K562 (cell line): ENCODE measurements around the gene STMND1. TPM values are rescaled to one million over a fixed set of nuclear protein-coding genes. Genes with fewer than 3 reads are reported as not detected.

Experiments
- ATAC-seq: fragments of 200-7000 bp; cut with Tn5 transposase; 3 replicates; pipeline ENCODE4 v1.9.1; 2020; ENCODE audit warnings: moderate library complexity
- BruUV-seq: library from RNA; stranded (reverse); fragments of 400-500 nt; replicated peaks from 2 replicates; lab custom pipeline; 2021; lab: Mats Ljungman, UMichigan
- CTCF ChIA-PET: fragments of 300-600 bp; formaldehyde crosslinking; extraction: SDS; loops from one replicate; lab custom pipeline; 2021; ENCODE audit warnings: low intra/inter-chr PET ratio; lab: Yijun Ruan, JAX
- POLR2A ChIA-PET: fragments of 300-600, 350-650 bp; sonication (Branson Sonifier 250); formaldehyde crosslinking; extraction: SDS; loops from one replicate; lab custom pipeline; 2021; ENCODE audit warnings: antibody characterized with exemption, inconsistent platforms; lab: Yijun Ruan, JAX
- DNase-seq, 4 experiments: peaks; one replicate each; pipeline versions ENCODE4 v3.0.0 to v3.0.0-alpha.2; 2011 to 2018; ENCODE audit warnings: low spot score in 3 of 4, mixed read lengths in 3 of 4; ENCODE audit errors: extremely low read depth in 1 of 4
- FAIRE-seq: peaks from 2 replicates; lab custom pipeline; 2011; peaks lifted over from hg19 to GRCh38; lab: Jason Lieb, UNC
- H2AFZ ChIP-seq: 2 replicates; pipeline ENCODE4 v1.6.0; 2011; ENCODE audit warnings: low read depth, low read length, control low read depth, inconsistent platforms
- H3K27ac ChIP-seq: fragments of 200-600 bp; 3 replicates; pipeline ENCODE4 v1.8.0; 2011; ENCODE audit warnings: low read depth, mild to moderate bottlenecking, control low read depth, inconsistent platforms, low read length, moderate library complexity, mixed read lengths; ENCODE audit errors: extremely low read depth
- H3K27me3 ChIP-seq, 2 experiments: fragments of 300-600 bp in 1 of 2; 2 replicates in 1 of 2; 3 replicates in 1 of 2; pipeline versions ENCODE4 v1.6.0 to v1.8.0; 2011; ENCODE audit warnings: inconsistent platforms in 2 of 2, low read length in 2 of 2, mild to moderate bottlenecking in 1 of 2, mixed read lengths in 1 of 2, moderate library complexity in 1 of 2; ENCODE audit not compliant: control insufficient read depth in 2 of 2, insufficient read depth in 2 of 2
- H3K36me3 ChIP-seq: fragments of 300-600 bp; 3 replicates; pipeline ENCODE4 v1.8.0; 2011; ENCODE audit warnings: mild to moderate bottlenecking, low read length, inconsistent platforms; ENCODE audit not compliant: control insufficient read depth, insufficient read depth
- H3K4me1 ChIP-seq, 2 experiments: fragments of 200-600 bp in 1 of 2; replicated peaks in 1 of 2; 2 replicates in 1 of 2; 3 replicates in 1 of 2; pipeline versions ENCODE4 v1.5.1 to v1.8.0; 2011; ENCODE audit warnings: inconsistent platforms in 2 of 2, low read length in 2 of 2, mild to moderate bottlenecking in 1 of 2, mixed read lengths in 1 of 2, moderate library complexity in 1 of 2; ENCODE audit not compliant: control insufficient read depth in 2 of 2, insufficient read depth in 2 of 2
- H3K4me2 ChIP-seq: 2 replicates; pipeline ENCODE4 v1.6.1; 2011; ENCODE audit warnings: low read length, control low read depth, inconsistent platforms, mixed read lengths; ENCODE audit not compliant: insufficient read depth
- H3K4me3 ChIP-seq: fragments of 200-600 bp; sonication (generic), shearing (Covaris generic); 2 replicates; pipeline ENCODE4 v1.5.1; 2016; ENCODE audit warnings: control low read depth, inconsistent platforms
- H3K79me2 ChIP-seq: fragments of 200-600 bp; 3 replicates; pipeline ENCODE4 v1.8.0; 2011; ENCODE audit warnings: low read length, inconsistent platforms; ENCODE audit not compliant: control insufficient read depth, insufficient read depth
- H3K9ac ChIP-seq, 2 experiments: 2 replicates each; pipeline versions ENCODE4 v1.6.0 to v1.6.1; 2011; ENCODE audit warnings: low read depth in 2 of 2, low read length in 2 of 2, control low read depth in 1 of 2, inconsistent platforms in 1 of 2, mild to moderate bottlenecking in 1 of 2, mixed read lengths in 1 of 2; ENCODE audit not compliant: insufficient read depth in 1 of 2
- H3K9me1 ChIP-seq: one replicate; pipeline ENCODE4 v1.6.0; 2011; ENCODE audit warnings: inconsistent platforms, mild to moderate bottlenecking, low read length, moderate library complexity; ENCODE audit not compliant: control insufficient read depth, insufficient read depth
- H3K9me3 ChIP-seq: replicated peaks from 2 replicates; pipeline ENCODE4 v1.5.1; 2011; ENCODE audit warnings: low read depth, low read length, inconsistent platforms; ENCODE audit not compliant: control insufficient read depth, insufficient read depth
- H4K20me1 ChIP-seq: replicated peaks from 2 replicates; pipeline ENCODE4 v1.6.1; 2011; ENCODE audit warnings: low read length, inconsistent platforms, mixed read lengths; ENCODE audit not compliant: control insufficient read depth, insufficient read depth
- ARID2 ChIP-seq: fragments of 450-650 bp; IDR thresholded peaks from 2 replicates; pipeline ENCODE4 v1.6.1; 2017; ENCODE audit warnings: antibody characterized with exemption, mild to moderate bottlenecking
- DLX4 ChIP-seq: fragments of 250-450 bp; sonication (Bioruptor Pico); IDR thresholded peaks from 2 replicates; pipeline ENCODE4 v1.6.1; 2021; ENCODE audit warnings: mild to moderate bottlenecking
- DNMT1 ChIP-seq: fragments of 450-650 bp; IDR thresholded peaks from 2 replicates; pipeline ENCODE4 v1.6.1; 2016; ENCODE audit warnings: antibody characterized with exemption, mild to moderate bottlenecking
- FOXM1 ChIP-seq, 2 experiments: fragments of 450-650 bp in 1 of 2; sonication (generic) in 1 of 2; formaldehyde crosslinking in 1 of 2; IDR thresholded peaks; 2 replicates each; pipeline versions ENCODE4 v1.6.1 to v1.9.0; 2017 to 2022; ENCODE audit warnings: low read depth in 2 of 2, mild to moderate bottlenecking in 2 of 2, missing genetic modification reagents in 1 of 2, moderate library complexity in 1 of 2
- IFI16 ChIP-seq: fragments of 250-450 bp; sonication (Bioruptor Pico); IDR thresholded peaks from 2 replicates; pipeline ENCODE4 v2.1.2; 2022; ENCODE audit warnings: mild to moderate bottlenecking, inconsistent platforms
- KDM5B ChIP-seq: fragments of 200-600 bp; sonication (generic); IDR thresholded peaks from 2 replicates; pipeline ENCODE4 v1.6.1; 2012; ENCODE audit warnings: low read depth, mild to moderate bottlenecking, moderate library complexity, low read length, control low read depth, inconsistent platforms; ENCODE audit not compliant: insufficient replicate concordance
- PKNOX1 ChIP-seq: fragments of 450-650 bp; IDR thresholded peaks from 2 replicates; pipeline ENCODE4 v1.6.1; 2016
- SMARCE1 ChIP-seq: fragments of 450-650 bp; IDR thresholded peaks from 2 replicates; pipeline ENCODE4 v1.7.1; 2016; ENCODE audit warnings: mild to moderate bottlenecking
- SP2 ChIP-seq: IDR thresholded peaks from 2 replicates; pipeline ENCODE4 v1.6.1; 2011; ENCODE audit warnings: mild to moderate bottlenecking, low read depth, low read length, moderate library complexity; ENCODE audit not compliant: poor library complexity, severe bottlenecking; ENCODE audit errors: extremely low read depth
- WGBS: fragments of 100-300 bp; shearing (Covaris generic); methylation state at CpG from one replicate; pipeline ENCODE4 v1.1.6; 2016; ENCODE audit warnings: low coverage, mixed read lengths; ENCODE audit not compliant: insufficient coverage; ENCODE audit errors: missing lambda C conversion rate; 5-methylcytosine and 5-hydroxymethylcytosine counted together
- in situ Hi-C: fragments of 300-500 bp; cut with MboI; formaldehyde crosslinking; loops from 4 replicates; pipeline ENCODE4 v1.15.0; 2018; ENCODE audit warnings: inconsistent platforms, mixed read lengths
- intact Hi-C: fragments of 100-400 bp; cut with micrococcal nuclease; formaldehyde crosslinking; loops from 2 replicates; pipeline ENCODE4 v1.14.2; 2022
- polyA plus RNA-seq, 8 experiments: library from polyadenylated mRNA; depleted of rRNA in 4 of 8; stranded (reverse) in 5 of 8; unstranded in 3 of 8; fragments of >200 nt; fragmentation: Nextera tagmentation in 2 of 8; fragmentation: Illumina TruSeq in 1 of 8; extraction: Ambion mirVana in 2 of 8; extraction: Trizol in 1 of 8; gene quantifications; 2 replicates each; pipeline versions ENCODE4 v1.2.1 to v1.2.3, GENCODE V29; 2011 to 2014; ENCODE audit warnings: inconsistent platforms in 1 of 8, missing spikeins in 1 of 8
- total RNA-seq, 7 experiments: library from RNA; depleted of rRNA in 6 of 7; stranded (reverse); fragments of >200 nt in 6 of 7; fragmentation: Illumina TruSeq in 2 of 7; extraction: Trizol in 2 of 7; gene quantifications; 2 replicates each; pipeline versions ENCODE4 v1.2.1 to v1.2.3, GENCODE V29; 2011 to 2021; ENCODE audit warnings: low replicate concordance in 1 of 7
- TF ChIP-seq, protein P1 (sequence below): fragments of 450-650 bp; IDR thresholded peaks from 2 replicates; pipeline ENCODE4 v1.6.1; 2016; ENCODE audit warnings: antibody characterized with exemption
- TF ChIP-seq, protein P2 (sequence below): sonication (generic); formaldehyde crosslinking; IDR thresholded peaks from 2 replicates; pipeline ENCODE4 v1.8.0; 2022; ENCODE audit warnings: missing genetic modification reagents, mild to moderate bottlenecking, borderline replicate concordance

STMND1 gene
- total and polyA plus RNA-seq, 9 of the 15 experiments (the other 6 are each of a cell fraction or from before 2014, with no cell fraction given) = not detected

- TF ChIP-seq KDM5B (no peak), IFI16 (CRISPR knock-in tag) (no peak), DNMT1 (no peak), SP2 (no peak), PKNOX1 (no peak), ARID2 (no peak)
- TF ChIP-seq, protein P1, sequence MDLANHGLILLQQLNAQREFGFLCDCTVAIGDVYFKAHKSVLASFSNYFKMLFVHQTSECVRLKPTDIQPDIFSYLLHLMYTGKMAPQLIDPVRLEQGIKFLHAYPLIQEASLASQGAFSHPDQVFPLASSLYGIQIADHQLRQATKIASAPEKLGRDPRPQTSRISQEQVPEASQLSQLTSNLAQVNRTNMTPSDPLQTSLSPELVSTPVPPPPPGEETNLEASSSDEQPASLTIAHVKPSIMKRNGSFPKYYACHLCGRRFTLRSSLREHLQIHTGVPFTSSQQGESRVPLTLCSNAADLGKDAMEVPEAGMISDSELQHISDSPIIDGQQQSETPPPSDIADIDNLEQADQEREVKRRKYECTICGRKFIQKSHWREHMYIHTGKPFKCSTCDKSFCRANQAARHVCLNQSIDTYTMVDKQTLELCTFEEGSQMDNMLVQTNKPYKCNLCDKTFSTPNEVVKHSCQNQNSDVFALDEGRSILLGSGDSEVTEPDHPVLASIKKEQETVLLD = no peak
- TF ChIP-seq, all 486 proteins: peak for 3
These were observed 42.2 kb downstream of the STMND1 start (continued) for GRCh38 chr6:17144016-17144415.

GRCh38 chr6:17149571-17149970, 47.7 kb downstream of the STMND1 start:
- no peak for ATAC-seq
- Histone ChIP-seq H2AFZ (no peak overlapping the region), H3K4me2 (no peak overlapping the region), H3K27ac (no peak overlapping the region), H3K36me3 (no peaks in the 10 kb centered on the region), H3K79me2 (no peaks in the 10 kb centered on the region), H3K9ac (no peak overlapping the region), H4K20me1 (no peaks in the 10 kb centered on the region), H3K27me3 (no peaks in the 10 kb centered on the region), H3K4me1 (no peaks in the 10 kb centered on the region), H3K9me1 (no peaks in the 10 kb centered on the region), H3K4me3 (no peak overlapping the region), H3K9me3 (peaks cover 3% of the 10 kb centered on the region; the same call in 1 of the 2 replicates)
- BruUV-seq = no TSS peak
- DNase-seq = no peak
- POLR2A ChIA-PET = interaction anchor here (0.8 kb wide), 1 partner anchor 16 kb away, joined by 3 read pairs; no protein-coding TSS in a partner anchor
- FAIRE-seq = no peak
- intact Hi-C loops = no loop called here
- CTCF ChIA-PET = no interaction called here
- in situ Hi-C loops = no loop called here
- WGBS = 0% methylated on average over 2 of the region's 2 CpGs
- TF ChIP-seq FOXM1 (IDR thresholded peaks at IDR 0.05; ENCODE audit: low read depth) = no peak
- no peak for TF ChIP-seq FOXM1 (CRISPR knock-in tag; IDR thresholded peaks at IDR 0.05; ENCODE audit: low read depth)
- TF ChIP-seq DLX4 (CRISPR knock-in tag) = no peak
- TF ChIP-seq SMARCE1 = no peak
- TF ChIP-seq, protein P2, sequence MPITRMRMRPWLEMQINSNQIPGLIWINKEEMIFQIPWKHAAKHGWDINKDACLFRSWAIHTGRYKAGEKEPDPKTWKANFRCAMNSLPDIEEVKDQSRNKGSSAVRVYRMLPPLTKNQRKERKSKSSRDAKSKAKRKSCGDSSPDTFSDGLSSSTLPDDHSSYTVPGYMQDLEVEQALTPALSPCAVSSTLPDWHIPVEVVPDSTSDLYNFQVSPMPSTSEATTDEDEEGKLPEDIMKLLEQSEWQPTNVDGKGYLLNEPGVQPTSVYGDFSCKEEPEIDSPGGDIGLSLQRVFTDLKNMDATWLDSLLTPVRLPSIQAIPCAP = no peak
